Natural killer cell (primary cell): ENCODE results near the gene OR4D1. TPM values are rescaled to one million over a fixed set of nuclear protein-coding genes. Genes with fewer than 3 reads are reported as not detected.
A peak's percentile ranks its signal among the peaks of the same experiment; 100 is the strongest.

Experiments used
- ATAC-seq, 3 donors: fragments of 150-1000 bp in 2 of 3; fragments of 200-7000 bp in 1 of 3; cut with Tn5 transposase; 1 replicate in 1 of 3; 2 replicates in 2 of 3; pipeline ENCODE4 v1.10.0; 2021; ENCODE audit warnings: mild to moderate bottlenecking in 2 of 3, moderate library complexity in 2 of 3
- DNase-seq, 2 donors: peaks; one replicate each; pipeline versions ENCODE4 v3.0.0 to v3.0.0-alpha.2; 2013 to 2021; ENCODE audit warnings: mixed read lengths in 1 of 2
- H3K27ac ChIP-seq: one replicate; pipeline ENCODE4 v1.5.1; 2013; ENCODE audit warnings: mild to moderate bottlenecking, low read length
- H3K27me3 ChIP-seq: one replicate; pipeline ENCODE4 v1.6.1; 2013; ENCODE audit warnings: low read length; ENCODE audit not compliant: control insufficient read depth, insufficient read depth
- H3K36me3 ChIP-seq: one replicate; pipeline ENCODE4 v1.6.1; 2013; ENCODE audit warnings: low read length; ENCODE audit not compliant: control insufficient read depth, insufficient read depth
- H3K4me1 ChIP-seq: one replicate; pipeline ENCODE4 v1.6.1; 2013; ENCODE audit warnings: low read length; ENCODE audit not compliant: control insufficient read depth, insufficient read depth
- H3K4me3 ChIP-seq: one replicate; pipeline ENCODE4 v1.5.1; 2013; ENCODE audit warnings: low read length
- H3K9me3 ChIP-seq: one replicate; pipeline ENCODE4 v1.6.1; 2013; ENCODE audit warnings: low read length; ENCODE audit not compliant: control insufficient read depth, insufficient read depth
- H3K27ac Mint-ChIP-seq, 2 donors: one replicate each; pipeline ENCODE4 v1.8.0; 2022; ENCODE audit warnings: mild to moderate bottlenecking in 2 of 2, mixed read lengths in 2 of 2, moderate library complexity in 1 of 2
- H3K27me3 Mint-ChIP-seq, 2 donors: one replicate each; pipeline ENCODE4 v1.8.0; 2022; ENCODE audit warnings: low read depth in 2 of 2, mixed read lengths in 2 of 2
- H3K36me3 Mint-ChIP-seq: one replicate; pipeline ENCODE4 v1.8.0; 2022; ENCODE audit warnings: mixed read lengths
- H3K4me1 Mint-ChIP-seq, 2 donors: one replicate each; pipeline ENCODE4 v1.8.0; 2022; ENCODE audit warnings: mixed read lengths in 2 of 2
- H3K4me3 Mint-ChIP-seq: one replicate; pipeline ENCODE4 v1.8.0; 2022; ENCODE audit warnings: mild to moderate bottlenecking, moderate library complexity, mixed read lengths
- H3K9me3 Mint-ChIP-seq, 2 donors: one replicate each; pipeline ENCODE4 v1.8.0; 2022; ENCODE audit warnings: mixed read lengths in 2 of 2
- CTCF ChIP-seq: fragments of 200-600 bp; IDR thresholded peaks from one replicate; pipeline ENCODE4 v1.8.0; 2022; ENCODE audit warnings: antibody characterized with exemption
- WGBS: methylation state at CpG from one replicate; pipeline ENCODE4 v1.1.7; 2013; ENCODE audit warnings: missing lambda C conversion rate; ENCODE audit not compliant: insufficient coverage; 5-methylcytosine and 5-hydroxymethylcytosine counted together
- intact Hi-C: fragments of 100-400 bp; cut with micrococcal nuclease; formaldehyde crosslinking; loops from one replicate; pipeline ENCODE4 v1.14.2; 2022
- total RNA-seq, 4 donors: library from RNA; stranded (reverse); fragments of 120-200 nt in 1 of 4; gene quantifications; one replicate each; pipeline versions ENCODE4 v1.2.3 to v1.2.4, GENCODE V29; 2013 to 2022

Gene OR4D1
- total RNA-seq, 3 donors from 2014 or later (not counting 1 experiment from before 2014, with no cell fraction given): 1.0 to 1.6 (median 1.2) TPM

- Mint-ChIP-seq H3K27me3 (no peaks in the 10 kb centered on the region), H3K36me3 (no peaks in the 10 kb centered on the region), H3K27ac (no peak overlapping the region), H3K4me1 (peaks cover 12 to 16% of the 10 kb centered on the region in 2 donors), H3K4me3 (no peak overlapping the region), H3K9me3 (no peaks in the 10 kb centered on the region)
- ATAC-seq (no peak), DNase-seq (no peak)
- H3K27me3 ChIP-seq: no peaks in the 10 kb centered on the region
- intact Hi-C loops: no loop called here
- 87% methylated on average over 2 of the region's 3 CpGs for WGBS
- no peak for TF ChIP-seq CTCF
- no peak overlapping the region for H3K4me3 ChIP-seq
- H3K4me1 ChIP-seq: peaks cover 12% of the 10 kb centered on the region
- no peaks in the 10 kb centered on the region for H3K9me3 ChIP-seq
- no peaks in the 10 kb centered on the region for H3K36me3 ChIP-seq
- no peak overlapping the region for H3K27ac ChIP-seq
These were observed 13.4 kb downstream of the OR4D1 start for GRCh38 chr17:58161566-58161965.

GRCh38 chr17:58165981-58166380, 17.8 kb downstream of the OR4D1 start:
- Histone ChIP-seq H3K27me3 (no peaks in the 10 kb centered on the region), H3K36me3 (no peaks in the 10 kb centered on the region), H3K9me3 (no peaks in the 10 kb centered on the region), H3K4me3 (no peak overlapping the region), H3K27ac (no peak overlapping the region), H3K4me1 (peaks cover 20% of the 10 kb centered on the region)
- Mint-ChIP-seq H3K27ac (no peak overlapping the region), H3K9me3 (no peaks in the 10 kb centered on the region), H3K4me1 (peaks cover 29 to 31% of the 10 kb centered on the region in 2 donors), H3K36me3 (no peaks in the 10 kb centered on the region), H3K27me3 (no peaks in the 10 kb centered on the region), H3K4me3 (no peak overlapping the region)
- DNase-seq (peak in 1 of 2 donors; percentile 32), ATAC-seq (no peak)
- no peak for TF ChIP-seq CTCF
- 22% methylated on average over 2 of the region's 2 CpGs for WGBS
- intact Hi-C loops: no loop called here

GRCh38 chr17:58166682-58167081, 18.5 kb downstream of the OR4D1 start, which contains the start of gene OR4D2:
Gene OR4D2, plus strand, starts transcription at chr17:58166982. Its CDS starts 2,674 bp downstream, at chr17:58169656.
- Mint-ChIP-seq H3K4me3 (no peak within 1 kb of the TSS), H3K27me3 (no peaks in the 10 kb centered on the region), H3K4me1 (peaks cover 36 to 37% of the 10 kb centered on the region in 2 donors), H3K9me3 (no peaks in the 10 kb centered on the region), H3K36me3 (no peaks in the 10 kb centered on the region), H3K27ac (peak within 1 kb of the TSS in 1 of 2 donors; percentile 55)
- ATAC-seq (no peak), DNase-seq (no peak)
- Histone ChIP-seq H3K27ac (no peak within 1 kb of the TSS), H3K36me3 (no peaks in the 10 kb centered on the region), H3K4me1 (peaks cover 23% of the 10 kb centered on the region), H3K27me3 (no peaks in the 10 kb centered on the region), H3K9me3 (no peaks in the 10 kb centered on the region), H3K4me3 (no peak within 1 kb of the TSS)
- intact Hi-C loops: no loop called here
- WGBS: 82% methylated on average over 5 of the region's 6 CpGs
- no peak for TF ChIP-seq CTCF

- intact Hi-C loops: no loop called here
- ATAC-seq: peak in 1 of 3 donors; percentile 36
- peaks cover 30% of the 10 kb centered on the region for H3K4me1 ChIP-seq
These were observed 22.4 kb downstream of the OR4D1 start for GRCh38 chr17:58170622-58171021.

More at GRCh38 chr17:58170622-58171021, 22.4 kb downstream of the OR4D1 start:
- peak in 1 of 2 donors; percentile 40 for DNase-seq
- peak overlapping the region; percentile 52 for H3K27ac ChIP-seq
- 0% methylated on average over 3 of the region's 4 CpGs for WGBS
- peak overlapping the region; percentile 81 to 85 for H3K27ac Mint-ChIP-seq
- peaks cover 0 to 4% of the 10 kb centered on the region in 2 donors for H3K27me3 Mint-ChIP-seq
- H3K36me3 ChIP-seq: no peaks in the 10 kb centered on the region
- no peaks in the 10 kb centered on the region for H3K27me3 ChIP-seq
- no peak for TF ChIP-seq CTCF
- peaks cover 46 to 47% of the 10 kb centered on the region in 2 donors for H3K4me1 Mint-ChIP-seq
- no peaks in the 10 kb centered on the region for H3K9me3 Mint-ChIP-seq
- H3K9me3 ChIP-seq: no peaks in the 10 kb centered on the region
- H3K4me3 Mint-ChIP-seq: peak overlapping the region; percentile 79
- H3K36me3 Mint-ChIP-seq: no peaks in the 10 kb centered on the region
- H3K4me3 ChIP-seq: no peak overlapping the region
